Trophoblast cell (in vitro differentiated cells and primary cell): ENCODE measurements around the gene TENT5A.

ENCODE experiments used
- DNase-seq, 2 donors: peaks; one replicate each; pipeline ENCODE4 v3.0.0-alpha.2; 2016
- H2AFZ ChIP-seq: 2 replicates; pipeline ENCODE4 v1.6.1; 2013; ENCODE audit warnings: low read length, moderate library complexity, mild to moderate bottlenecking; ENCODE audit not compliant: insufficient read depth, poor library complexity
- H2AK5ac ChIP-seq: 2 replicates; pipeline ENCODE4 v1.6.1; 2013; ENCODE audit warnings: mild to moderate bottlenecking, low read length
- H2BK120ac ChIP-seq: 2 replicates; pipeline ENCODE4 v1.6.1; 2013; ENCODE audit warnings: low read length, mild to moderate bottlenecking, moderate library complexity; ENCODE audit not compliant: insufficient read depth, poor library complexity
- H2BK12ac ChIP-seq: 2 replicates; pipeline ENCODE4 v1.6.1; 2013; ENCODE audit warnings: mild to moderate bottlenecking, low read length, moderate library complexity
- H2BK5ac ChIP-seq: 2 replicates; pipeline ENCODE4 v1.6.1; 2013; ENCODE audit warnings: low read length, low read depth, moderate library complexity, mild to moderate bottlenecking; ENCODE audit not compliant: poor library complexity
- H3K14ac ChIP-seq: 2 replicates; pipeline ENCODE4 v1.6.1; 2013; ENCODE audit warnings: mild to moderate bottlenecking, low read length
- H3K18ac ChIP-seq: 2 replicates; pipeline ENCODE4 v1.6.1; 2013; ENCODE audit warnings: mild to moderate bottlenecking, low read length
- H3K23ac ChIP-seq: 2 replicates; pipeline ENCODE4 v1.6.1; 2013; ENCODE audit warnings: low read length
- H3K27ac ChIP-seq: 2 replicates; pipeline ENCODE4 v1.5.1; 2013; ENCODE audit warnings: low read depth, mild to moderate bottlenecking, inconsistent platforms, low read length, moderate library complexity
- H3K27me3 ChIP-seq: 2 replicates; pipeline ENCODE4 v1.6.1; 2013; ENCODE audit warnings: inconsistent platforms, mild to moderate bottlenecking, low read length, moderate library complexity; ENCODE audit not compliant: insufficient read depth
- H3K36me3 ChIP-seq, 2 experiments: 1 replicate in 1 of 2; 2 replicates in 1 of 2; pipeline ENCODE4 v1.6.1; 2013; ENCODE audit warnings: low read length in 2 of 2, mild to moderate bottlenecking in 2 of 2, moderate library complexity in 1 of 2; ENCODE audit not compliant: insufficient read depth in 2 of 2, control insufficient read depth in 1 of 2
- H3K4ac ChIP-seq: 2 replicates; pipeline ENCODE4 v1.6.1; 2013; ENCODE audit warnings: low read depth, mild to moderate bottlenecking, low read length, moderate library complexity
- H3K4me1 ChIP-seq, 2 experiments: 1 replicate in 1 of 2; 2 replicates in 1 of 2; pipeline ENCODE4 v1.6.1; 2013; ENCODE audit warnings: low read length in 2 of 2, mild to moderate bottlenecking in 2 of 2, moderate library complexity in 1 of 2; ENCODE audit not compliant: insufficient read depth in 2 of 2, control insufficient read depth in 1 of 2
- H3K4me2 ChIP-seq: 2 replicates; pipeline ENCODE4 v1.6.1; 2013; ENCODE audit warnings: inconsistent platforms, mild to moderate bottlenecking, low read length, moderate library complexity
- H3K4me3 ChIP-seq: 2 replicates; pipeline ENCODE4 v1.5.1; 2013; ENCODE audit warnings: mild to moderate bottlenecking, low read depth, low read length, inconsistent platforms
- H3K79me1 ChIP-seq: one replicate; pipeline ENCODE4 v1.6.1; 2013; ENCODE audit warnings: low read length
- H3K79me2 ChIP-seq: 2 replicates; pipeline ENCODE4 v1.6.1; 2013; ENCODE audit warnings: low read length, mild to moderate bottlenecking; ENCODE audit not compliant: control insufficient read depth, insufficient read depth, poor library complexity
- H3K9ac ChIP-seq: 2 replicates; pipeline ENCODE4 v1.6.1; 2013; ENCODE audit warnings: mild to moderate bottlenecking, low read length
- H3K9me3 ChIP-seq: 2 replicates; pipeline ENCODE4 v1.6.1; 2013; ENCODE audit warnings: low read depth, mild to moderate bottlenecking, control low read depth, inconsistent platforms, low read length; ENCODE audit not compliant: insufficient read depth
- H4K12ac ChIP-seq: 2 replicates; pipeline ENCODE4 v1.6.1; 2013; ENCODE audit warnings: low read depth, mild to moderate bottlenecking, low read length, moderate library complexity
- H4K8ac ChIP-seq: 2 replicates; pipeline ENCODE4 v1.6.1; 2013; ENCODE audit warnings: low read depth, mild to moderate bottlenecking, low read length, moderate library complexity
- H4K91ac ChIP-seq: one replicate; pipeline ENCODE4 v1.6.1; 2013; ENCODE audit warnings: low read depth, mild to moderate bottlenecking, low read length, moderate library complexity
- WGBS: extraction: QIAGEN DNeasy Blood & Tissue Kit; methylation state at CpG from one replicate; pipeline ENCODE4 v1.1.7; 2013; ENCODE audit warnings: missing lambda C conversion rate; ENCODE audit not compliant: insufficient read length, insufficient coverage; ENCODE audit errors: extremely low coverage; 5-methylcytosine and 5-hydroxymethylcytosine counted together

Gene TENT5A

GRCh38 chr6:81762132-81762531, 9.7 kb upstream of the TENT5A start:
- H2BK120ac ChIP-seq = no peak overlapping the region
- no peak overlapping the region for H2BK12ac ChIP-seq
- no peaks in the 10 kb centered on the region for H3K27me3 ChIP-seq
- no peaks in the 10 kb centered on the region for H3K9me3 ChIP-seq
- H3K23ac ChIP-seq = no peak overlapping the region
- no peak overlapping the region for H4K8ac ChIP-seq
- H2BK5ac ChIP-seq = no peak overlapping the region
- no peak overlapping the region for H3K27ac ChIP-seq
- H4K12ac ChIP-seq = no peak overlapping the region
- H3K9ac ChIP-seq = no peak overlapping the region
- no peak overlapping the region for H3K4me3 ChIP-seq
- H2AK5ac ChIP-seq = no peak overlapping the region
- H3K4me2 ChIP-seq = no peak overlapping the region
- H3K18ac ChIP-seq = no peak overlapping the region
- H3K4me1 ChIP-seq = peaks cover 2 to 3% of the 10 kb centered on the region in 2 experiments
- H3K36me3 ChIP-seq = no peaks in the 10 kb centered on the region
- no peak overlapping the region for H4K91ac ChIP-seq
- no peaks in the 10 kb centered on the region for H3K79me2 ChIP-seq
- no peak overlapping the region for H3K14ac ChIP-seq
- no peak for DNase-seq
- H3K79me1 ChIP-seq = peaks cover 6% of the 10 kb centered on the region
- H3K4ac ChIP-seq = no peak overlapping the region
- H2AFZ ChIP-seq = no peak overlapping the region

- H3K27me3 ChIP-seq = no peaks in the 10 kb centered on the region
- H2AFZ ChIP-seq = no peak overlapping the region
- no CpG with 5 or more reads among the region's 1 CpG for WGBS
These were observed 8.7 kb upstream of the TENT5A start for GRCh38 chr6:81761197-81761596.

GRCh38 chr6:81759782-81760181, 7.3 kb upstream of the TENT5A start:
- Histone ChIP-seq H3K14ac (no peak overlapping the region), H3K9ac (no peak overlapping the region), H2AFZ (no peak overlapping the region), H2BK120ac (no peak overlapping the region), H2AK5ac (no peak overlapping the region), H3K27ac (no peak overlapping the region), H4K12ac (no peak overlapping the region), H3K4me1 (peaks cover 2 to 5% of the 10 kb centered on the region in 2 experiments), H3K4ac (no peak overlapping the region), H4K91ac (no peak overlapping the region), H3K36me3 (no peaks in the 10 kb centered on the region), H2BK12ac (no peak overlapping the region), H3K23ac (no peak overlapping the region), H2BK5ac (no peak overlapping the region), H3K4me2 (no peak overlapping the region), H4K8ac (no peak overlapping the region), H3K9me3 (no peaks in the 10 kb centered on the region), H3K4me3 (no peak overlapping the region), H3K79me2 (no peaks in the 10 kb centered on the region), H3K27me3 (no peaks in the 10 kb centered on the region), H3K18ac (no peak overlapping the region), H3K79me1 (peaks cover 5% of the 10 kb centered on the region)
- DNase-seq = no peak
- no CpG with 5 or more reads among the region's 2 CpGs for WGBS

More at GRCh38 chr6:81761197-81761596, 8.7 kb upstream of the TENT5A start:
- Histone ChIP-seq H4K91ac (no peak overlapping the region), H3K4me2 (no peak overlapping the region), H3K14ac (no peak overlapping the region), H3K79me2 (no peaks in the 10 kb centered on the region), H4K8ac (no peak overlapping the region), H3K9me3 (no peaks in the 10 kb centered on the region), H4K12ac (no peak overlapping the region), H3K27ac (no peak overlapping the region), H3K79me1 (peaks cover 4% of the 10 kb centered on the region), H3K4me1 (peaks cover 2 to 5% of the 10 kb centered on the region in 2 experiments), H3K4me3 (no peak overlapping the region), H3K23ac (no peak overlapping the region), H2BK12ac (no peak overlapping the region), H3K18ac (no peak overlapping the region), H2AK5ac (no peak overlapping the region), H3K4ac (no peak overlapping the region), H3K9ac (no peak overlapping the region), H3K36me3 (no peaks in the 10 kb centered on the region), H2BK120ac (no peak overlapping the region), H2BK5ac (no peak overlapping the region)
- no peak for DNase-seq

GRCh38 chr6:81758221-81758620, 5.7 kb upstream of the TENT5A start:
- H2BK120ac ChIP-seq = no peak overlapping the region
- no peak overlapping the region for H4K12ac ChIP-seq
- no peak overlapping the region for H3K14ac ChIP-seq
- H3K23ac ChIP-seq = no peak overlapping the region
- peaks cover 13% of the 10 kb centered on the region for H3K79me1 ChIP-seq
- no peak overlapping the region for H2AK5ac ChIP-seq
- no peak overlapping the region for H3K27ac ChIP-seq
- H3K4me3 ChIP-seq = no peak overlapping the region
- no peak overlapping the region for H3K4ac ChIP-seq
- no peak overlapping the region for H4K8ac ChIP-seq
- no peak overlapping the region for H3K9ac ChIP-seq
- no peak overlapping the region for H2BK12ac ChIP-seq
- H3K36me3 ChIP-seq = no peaks in the 10 kb centered on the region
- H2BK5ac ChIP-seq = no peak overlapping the region
- H3K4me2 ChIP-seq = no peak overlapping the region
- H3K9me3 ChIP-seq = no peaks in the 10 kb centered on the region
- no peak for DNase-seq
- peaks cover 1 to 5% of the 10 kb centered on the region in 2 experiments for H3K4me1 ChIP-seq
- no peaks in the 10 kb centered on the region for H3K27me3 ChIP-seq
- no peak overlapping the region for H2AFZ ChIP-seq
- no peak overlapping the region for H4K91ac ChIP-seq
- no peaks in the 10 kb centered on the region for H3K79me2 ChIP-seq
- H3K18ac ChIP-seq = no peak overlapping the region
- WGBS = no CpG with 5 or more reads among the region's 4 CpGs
